Endodermal cell (in vitro differentiated cells): ENCODE measurements around the gene KRTAP3-3. TPM values are rescaled to one million over a fixed set of nuclear protein-coding genes. Genes with fewer than 3 reads are reported as not detected.

Experiments used
- DNase-seq: peaks from one replicate; pipeline ENCODE4 v3.0.0-alpha.2; 2017
- H3K27ac ChIP-seq: 2 replicates; pipeline ENCODE4 v1.5.1; 2013; ENCODE audit warnings: mild to moderate bottlenecking, low read depth, low read length, moderate library complexity
- H3K27me3 ChIP-seq: 2 replicates; pipeline ENCODE4 v1.6.1; 2013; ENCODE audit warnings: mild to moderate bottlenecking, low read length, moderate library complexity; ENCODE audit not compliant: insufficient read depth, control insufficient read depth, poor library complexity, severe bottlenecking
- H3K36me3 ChIP-seq: 2 replicates; pipeline ENCODE4 v1.7.0; 2013; ENCODE audit warnings: mild to moderate bottlenecking, low read length, moderate library complexity; ENCODE audit not compliant: control insufficient read depth, insufficient read depth
- H3K4me1 ChIP-seq: one replicate; pipeline ENCODE4 v1.7.0; 2013; ENCODE audit warnings: low read length; ENCODE audit not compliant: control insufficient read depth, insufficient read depth
- H3K4me3 ChIP-seq: 2 replicates; pipeline ENCODE4 v1.5.1; 2013; ENCODE audit warnings: mild to moderate bottlenecking, low read length, moderate library complexity
- H3K9ac ChIP-seq: 2 replicates; pipeline ENCODE4 v1.6.1; 2013; ENCODE audit warnings: mild to moderate bottlenecking, low read length, moderate library complexity; ENCODE audit not compliant: poor library complexity, severe bottlenecking; ENCODE audit errors: extremely low read depth
- H3K9me3 ChIP-seq: 2 replicates; pipeline ENCODE4 v1.6.1; 2013; ENCODE audit warnings: mild to moderate bottlenecking, low read length, moderate library complexity; ENCODE audit not compliant: control insufficient read depth
- H3K27ac Mint-ChIP-seq: 2 replicates; pipeline ENCODE4 v1.8.0; 2020; ENCODE audit warnings: mixed read lengths
- H3K27me3 Mint-ChIP-seq: 2 replicates; pipeline ENCODE4 v1.8.0; 2021; ENCODE audit warnings: mild to moderate bottlenecking, mixed read lengths; ENCODE audit not compliant: insufficient read depth
- H3K36me3 Mint-ChIP-seq: 2 replicates; pipeline ENCODE4 v1.8.0; 2020; ENCODE audit warnings: low read depth, mixed read lengths
- H3K4me1 Mint-ChIP-seq: 2 replicates; pipeline ENCODE4 v1.8.0; 2020; ENCODE audit warnings: mixed read lengths
- H3K4me3 Mint-ChIP-seq: 2 replicates; pipeline ENCODE4 v1.8.0; 2020; ENCODE audit warnings: mild to moderate bottlenecking, moderate library complexity, mixed read lengths
- H3K9me3 Mint-ChIP-seq: 2 replicates; pipeline ENCODE4 v1.8.0; 2020; ENCODE audit warnings: mild to moderate bottlenecking, mixed read lengths
- WGBS, 2 experiments: methylation state at CpG; one replicate each; pipeline versions ENCODE4 v1.1.5 to v1.1.7; 2013; ENCODE audit warnings: missing lambda C conversion rate in 2 of 2, mixed read lengths in 1 of 2; ENCODE audit not compliant: insufficient coverage in 1 of 2, insufficient read length in 1 of 2; 5-methylcytosine and 5-hydroxymethylcytosine counted together
- total RNA-seq, 2 donors: library from RNA; stranded (reverse); fragmentation: NEBNext Ultra II Directional in 1 of 2; extraction: Animal tissue kit (Norgen Biotek cat#: 25700) in 1 of 2; gene quantifications; 2 replicates in 1 of 2; 3 replicates in 1 of 2; pipeline ENCODE4 v1.2.1, GENCODE V29; 2021
- TF ChIP-seq, protein P1 (sequence below): fragments of 200-600 bp; sonication (generic); conservative IDR thresholded peaks from 2 replicates; pipeline ENCODE4 v1.5.0; 2021; ENCODE audit warnings: antibody characterized with exemption, mild to moderate bottlenecking

The KRTAP3-3 gene
- total RNA-seq, 2 donors from 2014 or later, result not detected

DNA sequence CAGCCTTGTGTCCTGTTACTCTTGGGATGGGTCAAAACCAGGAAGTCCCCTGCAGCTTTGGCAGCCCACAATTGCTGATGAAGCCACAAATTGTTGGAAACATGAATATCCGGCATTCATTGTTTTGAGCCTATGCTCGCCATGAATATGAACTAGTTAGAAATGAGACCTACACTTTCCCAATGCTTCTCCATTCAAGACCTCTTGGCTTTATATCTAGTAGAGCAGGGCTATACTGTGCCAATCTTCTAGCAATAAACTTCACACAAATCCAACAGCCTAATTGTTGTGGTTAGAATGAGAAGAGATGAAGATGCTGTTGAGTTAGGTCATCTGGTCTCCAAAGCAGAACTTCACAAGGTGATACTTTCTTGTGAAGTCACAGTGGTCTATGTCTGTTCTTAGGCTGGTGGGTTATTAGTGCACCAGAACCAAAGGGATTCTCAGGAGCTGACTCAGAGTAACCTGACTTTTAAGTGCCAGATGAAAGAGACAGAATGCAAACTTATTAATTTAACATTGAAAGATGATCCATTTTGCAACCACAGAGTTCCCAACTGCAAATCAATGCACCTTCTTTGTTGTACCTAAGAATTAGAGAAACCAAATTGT, 42.8 kb downstream of the KRTAP3-3 start:
- TF ChIP-seq, protein P1, sequence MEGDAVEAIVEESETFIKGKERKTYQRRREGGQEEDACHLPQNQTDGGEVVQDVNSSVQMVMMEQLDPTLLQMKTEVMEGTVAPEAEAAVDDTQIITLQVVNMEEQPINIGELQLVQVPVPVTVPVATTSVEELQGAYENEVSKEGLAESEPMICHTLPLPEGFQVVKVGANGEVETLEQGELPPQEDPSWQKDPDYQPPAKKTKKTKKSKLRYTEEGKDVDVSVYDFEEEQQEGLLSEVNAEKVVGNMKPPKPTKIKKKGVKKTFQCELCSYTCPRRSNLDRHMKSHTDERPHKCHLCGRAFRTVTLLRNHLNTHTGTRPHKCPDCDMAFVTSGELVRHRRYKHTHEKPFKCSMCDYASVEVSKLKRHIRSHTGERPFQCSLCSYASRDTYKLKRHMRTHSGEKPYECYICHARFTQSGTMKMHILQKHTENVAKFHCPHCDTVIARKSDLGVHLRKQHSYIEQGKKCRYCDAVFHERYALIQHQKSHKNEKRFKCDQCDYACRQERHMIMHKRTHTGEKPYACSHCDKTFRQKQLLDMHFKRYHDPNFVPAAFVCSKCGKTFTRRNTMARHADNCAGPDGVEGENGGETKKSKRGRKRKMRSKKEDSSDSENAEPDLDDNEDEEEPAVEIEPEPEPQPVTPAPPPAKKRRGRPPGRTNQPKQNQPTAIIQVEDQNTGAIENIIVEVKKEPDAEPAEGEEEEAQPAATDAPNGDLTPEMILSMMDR, result no peak
- Histone ChIP-seq H3K27ac (no peak overlapping the region), H3K9me3 (no peaks in the 10 kb centered on the region), H3K27me3 (peaks cover 91% of the 10 kb centered on the region), H3K4me1 (no peaks in the 10 kb centered on the region), H3K4me3 (no peak overlapping the region), H3K36me3 (no peaks in the 10 kb centered on the region), H3K9ac (no peak overlapping the region)
- H3K9me3 Mint-ChIP-seq, result no peaks in the 10 kb centered on the region
- H3K4me3 Mint-ChIP-seq, result no peak overlapping the region
- 97 to 100% methylated on average over 2 of the region's 2 CpGs for WGBS, 2 experiments
- DNase-seq, result no peak
- H3K36me3 Mint-ChIP-seq, result no peaks in the 10 kb centered on the region
- H3K4me1 Mint-ChIP-seq, result peaks cover 2% of the 10 kb centered on the region
- peaks cover 78% of the 10 kb centered on the region for H3K27me3 Mint-ChIP-seq
- no peak overlapping the region for H3K27ac Mint-ChIP-seq

DNA sequence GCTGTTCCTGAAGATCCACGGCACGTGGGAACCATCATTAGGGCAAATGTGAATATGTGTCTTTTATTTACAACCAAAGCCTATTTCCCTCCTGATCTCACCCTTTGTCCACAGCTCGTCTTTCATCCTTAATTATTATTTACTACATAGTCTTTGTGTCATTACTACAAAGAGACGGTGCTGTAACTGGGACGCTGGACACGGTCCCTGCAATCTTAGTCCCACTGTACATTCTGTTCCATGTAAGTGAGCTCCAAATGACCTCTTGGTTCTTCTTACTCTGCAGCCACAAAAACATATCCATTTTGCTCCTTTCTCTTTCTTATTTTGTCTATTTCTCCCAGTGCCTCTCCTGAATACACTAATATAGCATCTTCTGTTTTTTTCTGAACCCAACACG, 43.8 kb downstream of the KRTAP3-3 start:
- peaks cover 5% of the 10 kb centered on the region for H3K4me1 Mint-ChIP-seq

DNA sequence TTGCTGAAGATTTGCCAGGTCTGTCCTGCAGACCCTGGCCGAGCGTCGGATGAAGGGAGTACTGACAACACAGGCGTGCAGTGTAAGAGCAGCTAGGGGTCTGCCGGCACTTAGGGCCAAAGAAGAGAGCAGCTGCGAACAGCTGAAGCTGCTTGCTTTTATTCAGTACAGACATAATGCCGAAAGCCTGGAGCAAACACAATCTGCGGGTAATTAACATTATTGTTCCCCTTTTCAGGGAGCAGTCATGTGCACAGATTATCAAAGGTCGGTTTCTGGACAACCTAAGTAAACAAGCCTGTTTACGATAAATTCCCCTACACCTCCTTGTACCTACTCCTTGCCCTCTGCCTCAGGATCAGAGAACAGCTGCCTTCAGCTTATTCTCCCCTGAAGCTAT, 44.5 kb downstream of the KRTAP3-3 start:
- Histone ChIP-seq H3K4me3 (no peak overlapping the region), H3K9ac (no peak overlapping the region), H3K36me3 (no peaks in the 10 kb centered on the region), H3K27ac (no peak overlapping the region), H3K27me3 (peaks cover 92% of the 10 kb centered on the region), H3K9me3 (no peaks in the 10 kb centered on the region), H3K4me1 (no peaks in the 10 kb centered on the region)
- Mint-ChIP-seq H3K4me3 (no peak overlapping the region), H3K27me3 (peaks cover 86% of the 10 kb centered on the region), H3K9me3 (no peaks in the 10 kb centered on the region), H3K4me1 (peaks cover 11% of the 10 kb centered on the region), H3K36me3 (no peaks in the 10 kb centered on the region), H3K27ac (no peak overlapping the region)
- TF ChIP-seq, protein P1, result no peak
- 87 to 91% methylated on average over 9 to 10 of the region's 10 CpGs for WGBS, 2 experiments
- no peak for DNase-seq

More for the DNA sequence above, 43.8 kb downstream of the KRTAP3-3 start:
- Histone ChIP-seq H3K9ac (no peak overlapping the region), H3K4me3 (no peak overlapping the region), H3K9me3 (no peaks in the 10 kb centered on the region), H3K36me3 (no peaks in the 10 kb centered on the region), H3K27me3 (peaks cover 95% of the 10 kb centered on the region), H3K4me1 (no peaks in the 10 kb centered on the region), H3K27ac (no peak overlapping the region)
- 89 to 97% methylated on average over 4 to 7 of the region's 7 CpGs for WGBS, 2 experiments
- TF ChIP-seq, protein P1, result no peak
- Mint-ChIP-seq H3K36me3 (no peaks in the 10 kb centered on the region), H3K4me3 (no peak overlapping the region), H3K27me3 (peaks cover 86% of the 10 kb centered on the region), H3K27ac (no peak overlapping the region), H3K9me3 (no peaks in the 10 kb centered on the region)
- no peak for DNase-seq
